Measurements from ENCODE around the gene ENDOD1.
"Not testable (repeated sequence)": the region's sequence is repeated elsewhere in the genome, so short reads cannot be mapped to it uniquely, and the experiment has no call there.

Gene ENDOD1

GRCh38 chr11:95104121-95104830 is 14.6 kb downstream of the ENDOD1 start:
- ATAC-seq: no peak

GRCh38 chr11:95104856-95105255 is 15.2 kb downstream of the ENDOD1 start:
- no peak for ATAC-seq
- no peak for DNase-seq

More at GRCh38 chr11:95104121-95104830, 14.6 kb downstream of the ENDOD1 start:
- no peak for DNase-seq

- ATAC-seq (no peak), DNase-seq (no peak)
Observed at GRCh38 chr11:95108159-95108611, 18.5 kb downstream of the ENDOD1 start.

GRCh38 chr11:95108671-95109551 is 19.3 kb downstream of the ENDOD1 start:
- DNase-seq (no peak), ATAC-seq (no peak)

GRCh38 chr11:95111471-95111870 is 21.8 kb downstream of the ENDOD1 start:
- DNase-seq, ATAC-seq: not testable (repeated sequence)

DNA sequence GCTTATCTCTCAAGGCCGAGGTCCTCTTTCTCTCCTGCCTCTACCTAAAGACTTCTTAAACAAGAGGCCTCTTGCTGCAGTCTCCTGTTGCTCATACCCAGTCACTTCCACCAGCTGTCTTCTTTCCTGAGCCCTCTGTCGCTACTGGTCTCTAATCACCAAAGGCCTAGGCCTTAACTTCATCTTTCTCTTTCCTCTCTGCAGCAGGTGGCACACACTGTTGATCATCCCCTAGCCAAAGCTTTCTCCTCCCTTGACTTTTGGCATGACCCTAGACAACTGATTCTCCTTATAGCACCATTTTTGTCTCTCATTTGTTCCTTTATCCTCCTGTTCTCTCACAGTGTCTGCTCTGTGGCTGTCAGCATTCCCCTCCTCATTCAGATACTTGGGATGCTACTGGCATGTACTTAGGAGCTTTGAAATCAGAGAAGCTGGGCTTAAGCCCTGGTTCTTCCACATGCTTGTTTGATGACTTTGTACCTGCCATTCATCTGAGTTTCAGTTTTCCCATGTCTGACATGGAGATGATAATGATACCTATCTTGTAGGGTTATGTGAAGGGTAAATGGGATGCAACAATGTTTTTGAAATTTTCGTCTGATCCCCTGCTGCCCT is 22.4 kb downstream of the ENDOD1 start:
- DNase-seq (no peak), ATAC-seq (no peak)

DNA sequence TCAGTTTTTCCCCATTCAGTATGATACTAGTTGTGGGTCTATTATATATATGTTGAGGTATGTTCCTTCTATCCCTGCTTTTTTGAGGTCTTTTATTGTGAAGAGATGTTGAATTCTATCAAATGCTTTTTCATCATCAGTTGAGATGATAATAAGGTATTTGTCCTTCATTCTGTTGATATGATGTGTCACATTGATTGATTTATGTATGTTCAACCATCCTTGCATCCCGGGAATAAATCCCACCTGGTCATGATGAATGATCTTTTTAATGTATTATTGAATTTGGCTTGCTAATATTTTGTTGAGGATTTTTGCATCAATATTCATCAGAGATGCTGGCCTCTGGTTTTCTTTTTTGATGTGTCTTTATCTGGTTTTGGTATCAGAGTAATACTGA is 26.0 kb downstream of the ENDOD1 start:
- DNase-seq (no peak), ATAC-seq (no peak)

GRCh38 chr11:95119361-95120060 is 29.9 kb downstream of the ENDOD1 start:
- DNase-seq (no peak), ATAC-seq (peak; percentile 57)

DNA sequence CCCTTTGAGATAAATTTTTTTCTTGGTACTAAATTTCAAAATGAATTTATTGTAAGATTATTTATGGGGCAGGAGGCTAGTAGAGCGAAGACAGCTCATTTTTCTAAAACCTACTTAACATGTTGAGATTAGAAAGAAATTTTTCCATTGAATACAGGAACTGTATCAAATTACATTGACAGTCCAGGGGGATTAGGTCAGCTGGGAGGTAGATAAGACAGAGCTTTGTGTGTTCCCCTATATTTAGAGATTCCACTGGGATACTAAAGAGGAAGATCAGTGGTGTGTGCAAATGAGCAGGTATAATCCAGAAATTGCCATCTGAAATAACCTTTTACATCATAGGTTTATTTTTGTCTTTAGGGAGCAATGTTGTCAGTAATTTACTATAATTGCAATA is 32.1 kb downstream of the ENDOD1 start:
- no peak for ATAC-seq
- DNase-seq: no peak

DNA sequence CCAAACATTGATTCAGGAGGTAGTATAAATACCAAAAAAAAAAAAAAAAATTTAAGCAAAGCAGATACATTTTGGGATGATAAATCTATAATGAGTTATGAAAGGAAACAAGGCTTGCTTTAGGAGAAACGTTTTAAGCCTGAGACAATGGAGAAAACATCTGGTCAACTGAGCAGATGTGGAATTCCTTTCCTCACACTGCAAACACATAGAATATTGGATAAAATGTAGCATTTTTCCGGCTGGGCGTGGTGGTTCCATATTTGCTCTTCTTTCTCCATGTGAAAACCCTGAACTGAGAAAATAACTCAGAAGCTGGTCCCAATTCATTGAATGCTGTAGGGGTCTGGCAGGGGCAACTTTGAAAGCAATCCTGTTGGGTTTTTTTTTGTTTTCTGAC is 33.9 kb downstream of the ENDOD1 start:
- no peak for ATAC-seq
- no peak for DNase-seq

DNA sequence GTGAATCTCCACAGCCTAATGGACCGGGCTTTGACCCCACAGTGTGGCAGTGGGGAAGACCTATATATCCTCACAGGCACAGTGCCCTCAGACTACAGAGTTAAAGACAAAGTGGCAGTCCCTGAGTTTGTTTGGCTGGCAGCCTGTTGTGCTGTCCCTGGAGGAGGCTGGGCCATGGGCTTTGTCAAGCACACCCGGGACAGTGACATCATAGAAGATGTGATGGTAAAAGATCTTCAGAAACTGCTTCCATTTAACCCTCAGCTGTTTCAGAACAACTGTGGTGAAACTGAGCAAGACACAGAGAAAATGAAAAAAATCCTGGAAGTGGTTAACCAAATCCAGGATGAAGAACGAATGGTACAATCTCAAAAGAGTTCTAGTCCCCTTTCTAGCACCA is 39.0 kb downstream of the ENDOD1 start:
- DNase-seq (no peak), ATAC-seq (no peak)

DNA sequence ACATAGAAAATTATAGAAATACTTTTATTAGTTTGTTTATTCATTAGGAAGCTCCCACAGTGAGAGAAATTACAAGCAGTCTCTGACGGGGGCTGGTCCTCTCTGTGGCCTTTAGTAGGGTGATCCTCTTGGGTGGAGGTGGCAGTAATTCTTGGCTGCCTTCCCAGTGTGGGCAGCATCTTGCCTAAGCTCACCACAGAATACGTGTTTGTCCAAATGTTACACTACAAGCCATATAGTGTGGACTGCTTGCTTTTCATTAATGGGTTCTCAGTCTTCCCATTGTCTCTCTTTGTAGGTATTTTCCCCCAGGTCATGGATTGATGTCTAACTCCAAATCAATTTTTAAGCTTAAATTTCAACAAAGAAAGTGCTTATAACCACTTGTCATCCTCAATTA is 43.3 kb downstream of the ENDOD1 start:
- DNase-seq: no peak
- ATAC-seq: no peak

DNA sequence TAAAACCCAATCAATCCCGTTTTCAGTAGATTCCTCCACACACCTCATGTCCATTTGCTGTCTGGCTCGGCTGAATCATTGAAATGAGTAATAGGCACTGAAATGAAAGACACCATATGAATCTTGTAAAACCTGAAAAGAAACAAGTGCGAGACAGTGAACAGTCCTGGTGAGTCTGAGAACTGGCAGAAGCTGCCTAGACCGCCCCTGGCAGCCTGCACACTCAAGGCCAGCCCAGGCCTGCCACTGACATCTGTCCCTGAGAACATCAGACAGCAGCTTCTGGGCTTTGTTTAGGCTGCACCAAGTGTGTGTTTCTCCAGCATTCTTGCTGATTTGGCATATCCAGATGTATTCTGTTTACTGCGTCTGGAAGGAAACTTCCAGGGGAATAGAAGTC is 44.8 kb downstream of the ENDOD1 start:
- no peak for ATAC-seq
- DNase-seq: no peak

GRCh38 chr11:95135155-95135554 is 45.5 kb downstream of the ENDOD1 start:
- DNase-seq (no peak), ATAC-seq (no peak)

DNA sequence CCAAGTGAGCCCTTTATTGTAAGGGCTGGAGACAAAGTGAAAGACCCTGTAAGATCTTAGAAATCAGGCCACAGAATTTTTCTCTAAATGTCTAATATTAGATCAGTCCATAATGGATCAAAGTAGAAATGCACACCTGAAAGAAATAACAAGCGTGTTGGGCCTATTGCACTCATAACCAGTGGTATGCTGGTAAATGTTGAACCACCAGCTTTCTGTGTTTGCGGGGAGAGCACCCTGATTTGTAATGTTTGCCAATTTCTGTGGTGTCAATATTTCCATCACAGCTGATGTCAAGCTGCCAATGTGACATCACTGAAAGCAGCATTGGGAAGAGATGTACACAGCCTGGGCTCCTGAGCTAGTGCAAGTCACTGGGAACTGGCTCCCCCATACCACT is 46.2 kb downstream of the ENDOD1 start:
- no peak for DNase-seq
- peak; percentile 60 for ATAC-seq

DNA sequence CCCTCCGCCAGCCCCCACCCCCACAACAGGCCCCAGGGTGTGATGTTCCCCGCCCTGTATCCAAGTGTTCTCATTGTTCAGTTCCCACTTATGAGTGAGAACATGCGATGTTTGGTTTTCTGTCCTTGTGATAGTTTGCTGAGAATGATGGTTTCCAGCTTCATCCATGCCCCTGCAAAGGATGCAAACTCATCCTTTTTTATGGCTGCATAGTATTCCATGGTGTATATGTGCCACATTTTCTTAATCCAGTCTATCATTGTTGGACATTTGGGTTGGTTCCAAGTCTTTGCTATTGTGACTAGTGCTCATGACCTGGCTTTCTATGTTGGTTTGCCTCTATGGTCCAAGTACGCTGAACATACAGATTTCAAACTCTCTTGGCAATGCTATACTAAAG is 47.1 kb downstream of the ENDOD1 start:
- DNase-seq, ATAC-seq: not testable (repeated sequence)

GRCh38 chr11:95137299-95137698 is 47.7 kb downstream of the ENDOD1 start:
- peak; percentile 38 for ATAC-seq

GRCh38 chr11:95138448-95138847 is 48.8 kb downstream of the ENDOD1 start:
- DNase-seq: no peak

More at GRCh38 chr11:95137299-95137698, 47.7 kb downstream of the ENDOD1 start:
- no peak for DNase-seq

GRCh38 chr11:95140397-95141033 is 50.9 kb downstream of the ENDOD1 start:
- DNase-seq (no peak), ATAC-seq (no peak)

More at GRCh38 chr11:95138448-95138847, 48.8 kb downstream of the ENDOD1 start:
- peak; percentile 59 for ATAC-seq

DNA sequence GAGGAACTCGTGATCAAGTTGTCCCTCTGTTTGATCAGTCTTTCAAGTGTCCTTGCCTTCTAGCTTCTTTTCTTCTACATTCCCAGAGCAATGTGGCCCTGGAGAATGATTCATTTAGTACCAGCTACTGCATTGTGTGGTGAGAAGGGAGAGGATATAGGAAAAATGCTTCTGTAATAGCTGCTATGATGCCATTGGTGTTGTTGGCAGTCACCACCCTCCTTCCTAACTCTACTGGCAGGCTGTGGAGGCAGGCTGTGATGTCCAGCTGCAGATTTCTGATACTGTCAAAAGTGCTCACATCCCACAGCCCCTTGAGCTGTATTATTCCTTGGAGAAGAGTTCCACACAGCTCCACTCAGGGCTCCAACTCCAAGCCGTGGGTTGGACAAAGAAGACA is 52.8 kb downstream of the ENDOD1 start:
- ATAC-seq: no peak

GRCh38 chr11:95143106-95143681 is 53.5 kb downstream of the ENDOD1 start:
- ATAC-seq (no peak), DNase-seq (no peak)

More for the DNA sequence above, 52.8 kb downstream of the ENDOD1 start:
- DNase-seq: no peak
